T-helper 22 cell (primary cell): ENCODE data around the gene NUP210.

Experiments used
- DNase-seq: peaks from one replicate; pipeline ENCODE4 v3.0.0-alpha.2; 2020; ENCODE audit warnings: low read depth

NUP210 gene

DNA sequence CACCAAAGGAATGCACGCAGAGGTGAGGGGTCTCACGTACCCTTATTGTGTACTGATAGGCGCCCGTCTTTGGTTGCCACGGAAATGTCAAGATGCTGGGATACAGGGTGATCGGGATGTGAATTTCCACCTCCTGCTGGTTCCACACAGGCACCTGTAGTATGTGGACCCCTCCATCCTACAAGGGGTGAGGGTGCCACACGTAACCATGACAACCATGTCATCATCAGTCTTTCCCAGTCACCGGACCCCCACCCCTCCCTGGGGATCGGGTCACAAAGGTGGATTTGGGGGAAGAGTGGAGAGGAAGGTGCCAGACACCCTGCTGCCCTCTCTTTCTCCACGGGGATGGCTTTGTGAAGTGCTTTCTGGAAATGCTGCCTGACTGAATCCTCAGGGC is 44.7 kb downstream of the NUP210 start:
- DNase-seq, result no peak

- DNase-seq, result no peak
These were observed 46.0 kb downstream of the NUP210 start for GRCh38 chr3:13373975-13374586.

GRCh38 chr3:13372656-13373055 is 47.5 kb downstream of the NUP210 start:
- no peak for DNase-seq

DNA sequence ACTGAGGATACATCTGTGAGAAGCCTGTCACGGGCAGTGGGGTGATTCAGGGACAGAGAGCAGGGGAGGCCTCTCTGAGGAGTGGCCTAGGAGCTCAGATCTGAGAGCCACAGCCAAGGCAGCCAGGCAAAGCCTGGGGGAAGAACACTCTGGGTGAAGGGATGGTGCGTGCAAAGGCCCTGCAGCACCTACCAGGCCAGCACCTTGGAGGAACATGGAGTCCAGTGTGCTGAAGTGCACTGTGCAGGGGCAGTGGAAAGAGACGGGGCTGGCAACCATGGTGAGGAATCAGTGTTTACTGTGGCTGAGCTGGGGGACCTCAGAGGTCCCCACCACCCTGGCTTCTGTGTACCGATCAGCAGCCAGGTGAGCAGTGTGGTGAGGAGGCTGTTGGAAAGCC is 48.0 kb downstream of the NUP210 start:
- no peak for DNase-seq

GRCh38 chr3:13371100-13372075 is 48.7 kb downstream of the NUP210 start:
- DNase-seq, result no peak

DNA sequence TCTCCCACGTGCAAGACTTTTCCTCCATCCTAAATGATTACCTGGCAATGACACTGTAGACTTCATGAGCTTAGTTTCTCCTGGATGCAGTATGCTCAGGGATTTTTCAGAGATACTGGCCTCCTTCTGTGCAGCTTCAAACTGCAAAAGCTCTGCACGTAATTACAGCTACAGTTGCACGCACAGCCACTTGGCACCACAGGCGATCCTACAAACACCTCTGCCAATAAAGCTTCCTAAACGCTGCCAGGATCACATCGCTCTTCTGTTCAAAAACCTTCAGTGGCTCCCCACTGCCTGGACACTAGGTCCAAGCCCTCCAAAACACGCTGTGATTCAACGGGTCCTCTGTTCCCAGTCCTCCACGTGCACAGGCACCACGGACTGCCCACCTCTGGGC is 49.5 kb downstream of the NUP210 start:
- DNase-seq, result no peak

- no peak for DNase-seq
These were observed 50.1 kb downstream of the NUP210 start for GRCh38 chr3:13370055-13370454.

DNA sequence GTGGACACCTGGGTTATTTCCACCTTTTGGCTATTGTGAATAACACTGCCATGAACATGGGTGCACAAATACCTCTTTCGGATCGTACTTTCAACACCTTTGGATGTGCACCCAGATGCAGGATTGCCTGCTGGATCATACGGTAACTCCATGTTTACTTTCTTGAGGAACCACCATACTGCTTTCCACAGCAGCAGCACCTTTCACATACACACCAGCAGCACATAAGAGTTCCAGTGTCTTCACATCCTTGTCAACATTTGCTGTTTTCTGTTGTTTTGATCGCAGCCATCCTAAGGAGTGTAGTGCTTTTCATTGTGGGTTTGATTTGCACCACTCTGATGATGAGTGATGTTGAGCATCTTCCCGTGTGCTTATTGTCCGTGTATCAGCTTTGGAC is 51.3 kb downstream of the NUP210 start:
- no peak for DNase-seq

- DNase-seq, result no peak
These were observed 52.4 kb downstream of the NUP210 start for GRCh38 chr3:13367728-13368127.

DNA sequence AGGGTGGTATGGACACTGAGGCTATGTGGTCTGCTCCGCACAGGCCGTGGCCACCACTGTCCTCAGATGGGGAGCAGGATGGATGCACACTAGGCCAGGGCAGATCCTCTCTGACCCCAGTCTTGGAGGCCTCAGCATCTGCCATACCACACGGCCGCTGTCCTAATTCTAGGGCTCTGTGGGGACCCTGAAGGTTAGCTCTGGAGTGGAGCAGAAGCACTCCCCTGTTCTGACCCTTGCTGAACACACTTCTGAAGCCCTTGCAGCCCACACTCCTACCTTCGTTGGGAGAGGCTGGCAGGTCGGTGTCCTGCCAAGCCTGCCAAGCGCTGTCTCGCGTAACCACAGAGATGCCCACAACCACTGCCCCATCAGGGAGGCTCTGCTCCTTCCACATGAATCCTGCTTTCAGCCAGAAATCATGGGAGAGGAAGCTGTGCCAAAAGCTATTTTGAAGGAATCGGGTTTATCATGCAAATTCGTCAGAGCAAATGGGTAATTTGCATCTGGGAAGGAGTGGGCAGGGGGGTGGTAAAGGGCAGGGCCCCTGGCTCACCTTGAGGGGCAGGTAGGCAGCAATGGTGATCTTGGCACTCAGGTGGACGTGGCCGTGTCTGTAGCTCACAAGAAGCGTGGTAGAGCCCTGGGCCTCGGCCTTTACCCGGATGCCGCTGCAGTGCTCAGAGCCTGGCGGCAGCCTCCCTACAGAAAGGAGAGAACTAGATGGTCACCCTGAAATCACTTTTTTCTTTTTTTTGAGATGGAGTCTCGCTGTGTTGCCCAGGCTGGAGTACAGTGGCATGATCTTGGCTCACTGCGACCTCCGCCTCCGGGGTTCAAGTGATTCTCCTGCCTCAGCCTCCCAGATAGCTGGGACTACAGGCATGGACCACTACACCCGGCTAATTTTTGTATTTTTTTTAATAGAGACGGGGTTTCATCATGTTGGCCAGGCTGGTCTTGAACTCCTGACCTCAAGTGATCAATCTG is 54.4 kb downstream of the NUP210 start:
- no peak for DNase-seq

- no peak for DNase-seq
These were observed 55.4 kb downstream of the NUP210 start for GRCh38 chr3:13364602-13365271.

DNA sequence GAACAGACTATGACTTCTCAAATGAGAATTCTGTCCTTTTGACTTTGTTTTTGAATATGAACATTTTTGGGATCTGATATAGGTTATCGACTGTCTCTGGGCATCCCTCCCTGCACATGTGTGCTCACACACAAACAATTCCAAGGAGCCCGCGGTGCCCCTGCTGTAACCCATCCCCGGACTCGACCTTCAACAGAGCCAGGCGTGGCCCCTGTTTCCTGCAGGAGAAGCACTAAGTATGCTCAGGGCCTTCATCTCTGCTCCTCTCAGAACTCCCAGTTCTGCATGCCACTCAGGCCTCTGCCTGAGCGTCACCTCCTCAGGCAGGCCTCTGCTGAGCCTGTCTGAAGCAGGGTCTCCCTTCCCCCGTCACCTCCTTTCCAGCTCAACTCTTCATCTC is 57.6 kb downstream of the NUP210 start:
- DNase-seq, result no peak

DNA sequence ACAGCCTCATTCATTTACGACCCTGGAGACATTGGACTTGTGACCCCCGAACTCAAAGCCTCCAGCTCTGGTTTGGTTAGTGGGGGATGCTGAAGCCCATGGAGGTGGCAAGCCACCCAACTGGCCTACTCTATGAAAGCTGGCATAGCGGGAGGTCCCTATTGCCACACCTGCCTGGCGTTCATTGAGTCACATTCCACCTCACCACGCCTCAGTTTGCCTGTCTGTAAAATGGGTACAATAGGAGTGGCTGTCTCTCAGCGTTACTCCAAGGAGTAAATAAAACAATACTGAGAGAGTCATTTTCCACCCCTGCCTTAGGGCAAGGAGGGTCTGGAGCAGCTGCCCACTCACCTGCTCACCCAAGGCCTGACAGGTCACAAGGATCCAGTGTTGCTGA is 60.2 kb downstream of the NUP210 start:
- no peak for DNase-seq

GRCh38 chr3:13358643-13359042 is 61.5 kb downstream of the NUP210 start:
- no peak for DNase-seq

GRCh38 chr3:13358051-13358450 is 62.1 kb downstream of the NUP210 start:
- no peak for DNase-seq

- DNase-seq, result no peak
These were observed 63.0 kb downstream of the NUP210 start for GRCh38 chr3:13357074-13357473.

DNA sequence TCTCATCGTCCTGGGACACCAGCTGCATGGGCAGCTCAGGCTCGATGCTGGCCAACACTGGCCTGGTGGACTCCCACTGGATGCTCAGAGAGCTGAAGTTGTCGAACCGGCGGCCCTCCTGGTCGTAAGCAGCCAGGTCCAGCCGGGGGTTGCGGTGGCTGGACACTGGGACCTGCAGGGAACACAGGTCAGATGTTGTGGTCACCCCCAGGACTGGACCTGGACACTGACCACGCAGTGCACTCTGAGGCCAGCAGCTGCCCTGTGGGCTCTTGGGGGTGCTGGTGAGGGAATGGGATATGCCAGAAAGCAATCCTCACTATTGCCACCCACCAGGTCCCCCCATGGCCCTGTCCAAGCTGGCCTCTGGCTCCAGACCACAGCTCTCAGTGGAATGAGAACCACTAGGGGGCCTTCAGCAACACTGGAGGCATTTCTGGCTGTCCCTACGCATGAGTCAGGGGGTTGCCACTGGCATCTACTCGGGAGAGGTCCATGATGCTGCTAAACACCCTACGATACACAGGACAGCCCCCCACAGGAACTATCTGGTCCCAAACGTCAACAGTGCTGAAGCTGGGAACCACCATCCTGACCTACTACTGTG is 66.1 kb downstream of the NUP210 start:
- no peak for DNase-seq

GRCh38 chr3:13353506-13353905 is 66.6 kb downstream of the NUP210 start:
- DNase-seq, result no peak

DNA sequence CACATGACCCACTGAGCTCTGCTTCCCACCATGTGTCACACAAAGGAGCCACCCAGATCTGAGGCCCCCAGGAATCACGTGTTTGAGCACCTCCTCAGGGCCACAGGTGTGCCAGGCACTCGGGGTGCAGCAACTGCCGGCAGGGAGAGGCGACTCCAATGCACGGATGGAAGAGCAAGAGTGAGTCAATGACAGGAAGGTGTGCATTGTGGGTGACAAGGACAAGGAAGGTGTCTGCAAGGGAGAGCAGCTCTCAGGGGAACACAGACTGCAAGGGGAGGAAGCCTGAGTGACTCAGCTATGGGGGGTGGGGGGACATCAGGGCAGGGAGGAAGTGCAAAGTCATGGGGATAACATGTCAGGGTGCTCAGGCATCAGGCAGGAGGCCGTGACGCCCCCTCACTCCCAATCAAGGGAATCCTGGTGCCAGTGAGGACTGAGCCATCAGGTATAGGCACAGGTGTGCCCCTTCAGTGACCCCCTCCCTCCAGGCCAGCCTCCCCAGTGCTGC is 67.4 kb downstream of the NUP210 start:
- DNase-seq, result no peak

GRCh38 chr3:13349823-13350222 is 70.3 kb downstream of the NUP210 start:
- DNase-seq, result no peak
